HuH-7.5 (cell line): Measurements from ENCODE around the gene HFM1.
"Not testable (repeated sequence)": the region's sequence is repeated elsewhere in the genome, so short reads cannot be mapped to it uniquely, and the experiment has no call there.

Experiments
- DNase-seq: peaks from one replicate; pipeline ENCODE4 v3.0.0; 2011; ENCODE audit warnings: low spot score

The HFM1 gene

DNA sequence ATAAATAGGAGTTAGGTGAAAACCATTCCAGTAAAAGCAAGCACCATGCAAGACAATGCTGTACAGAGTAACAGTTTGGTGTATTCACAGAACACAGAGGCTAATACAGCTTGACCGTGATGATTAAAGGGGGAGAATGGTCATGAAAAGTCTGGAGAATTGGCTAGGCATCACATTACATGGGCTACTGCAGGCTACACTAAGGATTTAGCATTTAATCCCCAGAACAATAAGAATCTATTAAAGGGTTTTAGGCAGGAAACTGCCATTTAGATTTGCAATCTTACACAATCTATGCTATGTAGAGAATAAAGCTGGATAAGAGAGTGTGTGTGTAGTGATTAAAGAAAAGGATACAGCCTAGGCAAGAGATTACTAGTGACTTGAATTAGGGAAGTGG lies 30.6 kb downstream of the HFM1 start:
- no peak for DNase-seq

DNA sequence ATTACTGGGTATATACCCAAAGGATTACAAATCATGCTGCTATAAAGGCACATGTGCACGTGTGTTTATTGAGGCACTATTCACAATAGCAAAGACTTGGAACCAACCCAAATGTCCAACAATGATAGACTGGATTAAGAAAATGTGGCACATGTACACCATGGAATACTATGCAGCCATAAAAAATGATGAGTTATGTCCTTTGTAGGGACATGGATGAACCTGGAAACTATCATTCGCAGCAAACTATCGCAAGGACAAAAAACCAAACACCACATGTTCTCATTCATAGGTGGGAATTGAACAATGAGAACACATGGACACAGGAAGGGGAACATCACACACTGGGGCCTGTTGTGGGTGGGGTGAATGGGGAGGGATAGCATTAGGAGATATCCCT lies 32.4 kb downstream of the HFM1 start:
- DNase-seq = not testable (repeated sequence)

DNA sequence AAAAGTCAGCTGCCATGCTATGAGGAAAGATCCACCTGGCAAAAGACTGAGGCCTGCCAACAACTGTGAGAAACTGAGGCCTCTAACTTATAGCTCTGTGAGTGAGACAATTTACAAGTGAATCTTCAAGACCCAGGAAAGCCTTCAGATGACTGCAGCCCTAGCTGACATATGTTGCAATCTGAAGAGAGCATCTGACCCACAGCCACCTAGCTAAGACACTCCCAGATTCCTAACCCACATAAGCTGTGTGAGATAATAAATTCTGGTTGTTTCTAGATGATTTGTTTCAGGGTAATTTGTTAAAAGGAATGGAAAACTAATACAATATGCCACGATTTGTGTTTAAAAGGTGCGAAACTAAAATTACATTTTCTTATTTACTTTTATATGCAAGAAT lies 55.1 kb downstream of the HFM1 start:
- no peak for DNase-seq

DNA sequence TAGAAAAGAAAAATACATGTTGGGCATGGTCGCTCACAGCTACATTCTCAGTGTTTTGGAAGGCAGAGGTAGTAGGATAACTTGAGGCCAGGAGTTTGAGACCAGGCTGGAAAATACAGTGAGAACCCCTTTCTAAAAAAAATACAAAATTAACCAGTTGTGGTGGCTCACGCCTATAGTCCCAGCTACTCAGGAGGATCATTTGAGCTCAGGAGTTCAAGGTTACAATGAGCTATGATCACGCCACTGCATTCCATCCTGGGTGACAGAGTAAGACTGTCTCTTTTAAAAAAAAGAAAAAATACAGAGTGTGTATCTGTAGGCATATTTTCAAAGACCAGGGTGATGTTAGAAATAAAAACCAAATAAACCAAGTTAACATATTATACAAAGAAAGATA lies 57.8 kb downstream of the HFM1 start:
- DNase-seq = no peak

DNA sequence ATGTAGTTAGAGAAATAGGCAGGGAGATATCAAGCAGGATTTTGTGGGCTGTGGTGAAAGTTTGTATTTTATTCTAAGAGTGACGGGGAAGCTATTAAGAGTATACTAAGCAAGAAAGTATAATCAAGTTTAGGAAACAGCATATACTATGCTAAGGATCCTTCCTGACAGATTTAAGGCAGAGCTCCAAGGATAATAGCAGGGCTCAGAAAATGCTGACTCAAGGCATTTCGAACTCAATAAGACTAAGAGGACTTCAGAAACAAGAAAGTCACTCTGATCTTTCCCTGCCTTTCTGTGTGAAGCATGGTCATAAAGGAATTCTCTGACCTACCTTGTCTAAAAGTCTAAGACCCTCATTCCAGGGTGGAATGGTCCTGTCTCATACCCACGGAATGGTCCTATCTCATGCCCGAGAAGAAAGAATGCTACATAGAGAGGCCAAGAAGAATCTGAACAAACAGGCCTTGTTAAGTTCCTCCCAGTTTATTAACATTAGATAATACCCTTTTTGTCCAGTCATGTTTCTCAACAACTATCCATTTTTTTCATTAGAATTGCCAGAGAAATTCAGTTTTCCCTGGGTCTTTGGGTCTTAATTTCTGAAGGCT lies 59.1 kb downstream of the HFM1 start:
- no peak for DNase-seq

GRCh38 chr1:91338501-91338900 lies 66.1 kb downstream of the HFM1 start:
- no peak for DNase-seq

DNA sequence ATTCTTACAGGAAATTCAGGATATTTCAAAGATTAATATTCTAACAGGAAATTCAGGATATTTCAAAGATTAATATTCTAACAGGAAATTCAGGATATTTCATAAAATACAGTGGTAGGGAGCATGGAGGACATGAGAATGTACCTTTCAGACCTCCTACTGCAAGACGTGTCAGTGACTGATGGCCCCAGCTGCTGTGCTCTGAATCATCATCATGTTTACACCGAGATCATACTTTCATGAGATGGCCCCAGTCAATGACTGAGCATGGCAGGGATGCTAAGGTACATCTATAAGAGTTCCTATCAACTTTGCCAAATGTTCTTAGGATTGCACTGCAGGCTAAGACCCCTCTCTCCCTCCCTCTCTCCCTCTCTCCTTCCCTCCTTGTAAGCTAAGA lies 69.0 kb downstream of the HFM1 start:
- DNase-seq = no peak

DNA sequence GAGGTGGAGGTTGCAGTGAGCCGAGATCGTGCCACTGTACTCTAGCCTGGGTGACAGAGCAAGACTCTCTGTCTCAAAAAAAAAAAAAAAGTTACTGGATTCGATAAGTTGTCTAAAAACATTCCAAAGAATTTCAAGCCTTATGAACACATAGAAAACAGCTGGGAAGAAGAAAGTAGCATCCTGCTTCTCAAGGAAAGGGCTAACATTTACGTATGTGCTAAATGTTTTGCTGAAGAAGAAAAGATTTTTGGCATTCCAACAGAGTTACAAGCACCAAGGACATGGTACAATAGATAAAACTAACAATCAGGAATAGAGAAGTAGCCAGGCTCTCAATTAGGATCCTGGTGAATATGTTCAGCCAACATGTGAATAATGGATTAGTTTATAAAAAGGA lies 69.8 kb downstream of the HFM1 start:
- no peak for DNase-seq

- no peak for DNase-seq
These were observed 79.2 kb downstream of the HFM1 start for GRCh38 chr1:91325456-91325855.

GRCh38 chr1:91314643-91315042 lies 90.0 kb downstream of the HFM1 start:
- DNase-seq = no peak

GRCh38 chr1:91311672-91312071 lies 93.0 kb downstream of the HFM1 start:
- no peak for DNase-seq

DNA sequence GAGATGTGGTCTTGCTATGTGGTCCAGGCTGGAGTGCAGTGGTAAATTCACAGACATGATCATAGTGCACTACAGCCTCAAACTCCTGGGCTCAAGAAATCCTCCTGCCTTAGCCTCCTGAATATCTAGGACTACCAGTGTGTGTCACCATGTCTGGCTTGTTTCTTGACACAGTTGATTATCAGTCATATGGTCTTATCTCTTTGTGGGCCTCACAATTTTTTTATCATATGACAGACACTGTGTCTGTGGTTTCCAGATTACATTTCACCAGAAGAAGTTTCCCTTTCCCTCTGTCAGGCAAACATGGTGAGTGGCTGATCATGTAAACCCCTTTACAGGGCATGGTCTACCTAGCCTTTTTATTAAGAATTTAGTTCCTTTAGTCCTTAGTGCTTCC lies 96.1 kb downstream of the HFM1 start:
- no peak for DNase-seq

DNA sequence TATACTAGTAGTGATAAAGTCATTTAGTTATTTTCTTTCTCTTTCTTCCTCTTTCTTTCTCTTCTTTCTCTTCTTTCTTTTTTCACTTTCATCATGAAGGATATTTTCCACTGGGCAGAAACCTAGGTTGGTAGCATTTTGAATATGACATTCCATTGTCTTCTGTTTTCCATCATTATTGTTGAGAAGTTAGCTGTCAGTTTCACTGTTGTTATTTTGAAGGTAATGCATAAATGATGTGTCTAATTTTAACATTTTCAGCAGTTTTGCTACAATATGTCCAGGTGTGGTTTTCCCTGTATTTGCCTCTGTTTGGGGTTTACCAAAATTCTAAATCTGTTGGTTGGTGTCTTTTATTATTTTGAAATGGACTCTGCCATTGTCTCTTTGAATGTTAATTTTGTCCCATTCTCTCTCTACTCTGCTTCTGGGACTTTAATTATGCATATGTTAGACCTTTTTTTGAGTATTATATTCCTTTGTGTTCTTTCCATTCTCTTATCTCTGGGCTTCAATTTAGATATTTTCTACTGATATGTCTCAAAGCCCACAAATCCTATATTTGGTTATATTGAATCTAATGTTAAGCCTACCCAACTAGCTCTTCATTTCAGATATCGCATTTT lies 96.7 kb downstream of the HFM1 start:
- DNase-seq = no peak

DNA sequence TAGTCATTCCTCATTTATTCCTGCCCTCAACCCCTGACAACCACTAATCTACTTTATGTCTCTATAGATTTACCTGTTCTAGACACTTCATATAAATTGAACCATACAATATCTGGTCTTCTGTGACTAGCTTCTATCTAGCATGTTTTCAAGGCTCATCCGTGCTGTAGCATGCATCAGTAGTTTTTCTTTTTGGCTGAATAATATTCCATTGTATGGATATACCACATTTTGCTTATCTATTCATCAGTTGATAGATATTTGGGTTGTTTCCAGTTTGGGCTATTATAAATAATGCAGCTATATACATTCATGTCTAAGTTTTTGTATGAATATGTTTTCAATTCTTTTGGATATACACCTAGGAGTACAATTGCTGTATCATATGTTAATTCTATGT lies 101.5 kb downstream of the HFM1 start:
- DNase-seq = no peak

- not testable (repeated sequence) for DNase-seq
These were observed 115.6 kb downstream of the HFM1 start for GRCh38 chr1:91288843-91289553.

DNA sequence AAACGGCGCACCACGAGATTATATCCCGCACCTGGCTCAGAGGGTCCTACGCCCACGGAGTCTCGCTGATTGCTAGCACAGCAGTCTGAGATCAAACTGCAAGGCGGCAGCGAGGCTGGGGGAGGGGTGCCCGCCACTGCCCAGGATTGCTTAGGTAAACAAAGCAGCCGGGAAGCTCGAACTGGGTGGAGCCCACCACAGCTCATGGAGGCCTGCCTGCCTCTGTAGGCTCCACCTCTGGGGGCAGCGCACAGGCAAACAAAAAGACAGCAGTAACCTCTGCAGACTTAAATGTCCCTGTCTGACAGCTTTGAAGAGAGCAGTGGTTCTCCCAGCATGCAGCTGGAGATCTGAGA lies 117.7 kb downstream of the HFM1 start:
- not testable (repeated sequence) for DNase-seq

GRCh38 chr1:91286259-91286961 lies 118.2 kb downstream of the HFM1 start:
- not testable (repeated sequence) for DNase-seq

DNA sequence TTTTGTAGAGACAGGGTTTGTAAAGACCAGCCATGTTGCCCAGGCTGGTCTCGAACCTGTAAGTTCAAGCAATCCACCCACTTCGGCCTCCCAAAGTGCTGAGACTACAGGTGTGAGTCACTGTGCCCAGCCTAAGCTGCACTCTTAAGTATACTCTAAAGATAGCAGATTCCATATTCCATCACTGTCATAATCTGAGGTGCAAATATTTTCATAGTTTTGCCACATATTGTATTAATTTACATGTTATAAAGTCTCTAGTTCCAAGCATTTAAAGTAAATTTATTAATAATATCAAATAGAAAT lies 121.3 kb downstream of the HFM1 start:
- DNase-seq = no peak

DNA sequence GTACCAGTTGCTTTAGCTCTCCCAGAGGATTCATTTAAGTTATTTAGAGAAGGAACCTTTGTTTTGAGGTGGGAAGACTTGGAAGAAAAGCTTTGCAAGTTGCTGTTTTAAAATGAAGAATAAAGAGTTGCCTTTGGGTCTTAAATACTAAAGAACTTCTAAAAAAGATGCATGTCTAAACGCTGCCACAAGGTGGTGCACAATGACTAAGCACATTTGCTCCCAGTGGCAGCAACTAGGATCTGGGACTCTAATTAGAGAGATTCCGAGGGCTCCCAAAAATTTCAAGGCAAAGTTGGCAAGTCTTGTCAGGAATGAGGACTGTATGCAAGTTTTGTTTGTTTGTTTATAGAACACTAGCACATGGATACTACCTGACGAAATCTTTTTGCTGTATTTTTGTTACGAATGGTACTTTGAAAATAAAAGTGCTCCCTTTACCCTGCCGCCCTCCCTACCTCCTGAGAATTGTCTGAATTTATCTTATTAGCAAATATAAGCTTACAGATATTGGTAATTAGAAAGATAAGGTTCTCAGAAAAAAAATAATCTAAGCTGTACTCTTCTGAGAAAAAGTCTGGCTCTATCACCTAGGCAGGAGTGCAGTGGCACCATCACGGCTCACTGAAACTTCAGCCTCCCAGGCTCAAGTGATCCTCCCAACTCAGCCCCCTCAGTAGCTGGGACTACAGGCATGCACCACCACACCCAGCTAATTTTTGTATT lies 121.8 kb downstream of the HFM1 start:
- DNase-seq = peak; percentile 14

GRCh38 chr1:91281782-91282181 lies 122.9 kb downstream of the HFM1 start:
- no peak for DNase-seq

- no peak for DNase-seq
These were observed 125.9 kb downstream of the HFM1 start for GRCh38 chr1:91278754-91279153.

DNA sequence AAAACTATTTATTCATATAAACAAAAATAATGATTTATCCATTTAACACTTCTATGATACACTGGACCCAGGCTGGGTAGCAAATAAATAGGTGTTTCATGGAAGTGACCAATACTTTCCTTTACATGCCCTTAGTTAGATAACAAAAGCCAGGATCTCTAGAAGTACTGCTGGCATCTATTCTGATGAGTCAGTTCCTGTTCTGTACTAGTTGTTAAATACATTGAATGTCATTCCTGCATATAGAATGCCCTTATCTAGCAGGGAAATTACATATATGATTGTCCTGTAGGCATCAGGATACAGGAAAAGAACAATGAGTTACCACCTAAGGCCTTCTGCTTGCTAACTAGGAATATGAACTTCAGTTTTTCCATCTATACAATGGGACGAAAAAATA lies 130.8 kb downstream of the HFM1 start:
- no peak for DNase-seq

DNA sequence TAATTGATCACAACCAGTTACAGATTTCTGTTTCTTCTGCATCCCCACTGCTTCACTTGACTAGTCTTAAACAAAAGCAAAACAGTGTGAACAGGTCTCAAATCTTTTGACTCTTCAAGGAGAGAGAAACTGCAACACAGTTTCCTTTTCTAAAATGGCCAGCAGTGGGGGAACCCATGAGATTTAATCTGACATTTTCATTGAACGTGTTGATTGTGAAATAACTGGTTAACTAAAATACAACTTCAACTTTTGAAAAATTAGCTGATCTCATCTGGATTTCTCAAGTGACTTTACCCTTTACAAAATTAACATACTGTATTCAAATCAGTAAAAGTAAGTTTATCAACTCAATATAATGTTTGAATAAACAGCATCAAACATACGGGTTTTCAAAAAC lies 143.0 kb downstream of the HFM1 start:
- DNase-seq = no peak
